NCI-H1105 treated with DMSO at 0.1 percent for 48 hours (cell line): ENCODE measurements around the gene ELL.

Experiments used
- DNase-seq: peaks from one replicate; lab custom pipeline; 2025; lab: John Stamatoyannopoulos, UW

The ELL gene

DNA sequence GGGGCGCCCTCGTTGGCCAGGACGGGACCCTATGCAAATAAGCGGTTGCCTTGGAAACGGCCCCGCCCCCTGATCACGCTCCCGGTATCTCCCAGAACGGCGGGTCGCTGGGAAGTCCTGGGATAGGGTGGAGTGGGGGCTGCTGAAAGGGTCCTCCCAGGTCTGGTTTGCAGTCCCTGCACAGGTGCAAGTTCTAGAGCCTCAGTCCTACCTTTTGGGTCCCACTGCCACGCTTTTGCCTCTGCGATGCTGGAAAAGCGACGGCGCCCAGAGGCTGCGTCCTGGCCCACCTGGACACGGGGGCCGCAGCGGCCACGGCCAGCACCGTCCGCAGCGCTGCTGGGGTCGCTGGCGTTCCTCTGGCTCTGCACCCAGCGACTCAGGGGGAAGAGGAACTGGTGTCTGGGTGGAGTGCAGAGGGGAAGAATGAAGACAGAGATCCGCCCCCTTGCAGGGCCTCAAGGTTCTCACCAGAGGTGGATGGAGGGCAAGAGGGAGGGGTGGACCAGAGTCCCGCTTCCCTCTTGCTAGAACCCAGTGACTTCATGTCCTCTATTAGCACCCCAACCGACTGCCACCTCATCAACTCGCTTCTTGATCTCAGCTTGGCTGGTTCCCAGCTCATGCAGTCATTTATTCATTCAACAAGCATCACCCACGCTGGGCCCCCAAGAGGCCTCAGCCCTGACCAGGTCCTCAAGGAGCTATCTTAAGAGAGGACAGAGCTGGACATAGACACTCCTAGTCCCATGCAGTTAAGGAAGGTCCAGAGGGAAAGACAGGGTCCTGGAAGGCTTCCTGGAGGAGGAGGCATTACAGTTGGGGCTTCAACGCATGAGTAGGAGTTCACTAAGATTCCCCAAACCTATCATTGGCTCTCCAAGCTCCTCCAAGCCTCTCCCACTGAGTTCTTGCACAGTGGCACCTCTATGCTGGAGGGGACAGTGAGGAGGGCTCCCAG is 124.3 kb downstream of the ELL start, which contains the start of gene LRRC25:
Gene LRRC25, minus strand, starts transcription at position 381 of the 961 bp plus-strand sequence. CDS start 659 bp downstream, outside the sequence.
- no peak for DNase-seq

DNA sequence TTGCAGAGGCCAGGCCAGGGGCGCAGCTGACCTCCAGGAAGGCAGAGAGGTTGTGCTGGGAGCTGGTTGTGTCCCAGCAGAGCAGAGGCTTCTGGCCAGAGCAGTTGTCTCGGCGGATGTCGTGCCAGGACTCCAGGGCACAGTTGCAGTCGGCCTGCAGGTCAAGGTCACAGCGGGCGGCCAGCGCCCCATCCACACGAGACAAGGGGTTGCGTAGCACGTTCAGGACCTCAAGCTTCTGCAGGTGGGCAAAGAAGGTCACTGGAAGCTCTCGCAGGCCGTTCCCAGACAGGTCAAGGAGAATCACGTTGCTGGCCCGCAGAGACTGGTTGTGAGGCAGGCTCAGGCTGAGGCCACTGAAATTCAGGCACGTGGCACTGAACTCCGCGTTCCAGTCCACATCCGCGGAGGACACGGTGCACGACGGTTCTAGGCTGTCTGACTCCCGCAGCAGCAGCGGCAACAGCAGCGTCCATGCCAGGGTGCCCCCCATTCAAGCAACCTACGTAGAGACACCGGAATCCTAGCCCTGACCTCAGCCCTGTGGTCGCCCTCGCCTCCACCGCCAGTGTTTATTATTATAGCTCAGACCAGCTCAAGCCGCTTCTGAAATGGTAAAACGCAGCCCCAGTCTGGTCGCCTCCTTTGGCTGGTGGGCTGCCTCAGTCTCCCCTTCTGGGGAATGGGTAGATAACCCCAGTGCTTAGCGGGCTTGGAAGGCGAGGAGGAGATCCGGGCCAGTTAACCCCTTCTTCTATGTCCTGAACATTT is 125.2 kb downstream of the ELL start:
- no peak for DNase-seq

- no peak for DNase-seq
Measured at GRCh38 chr19:18393836-18394235, 128.0 kb downstream of the ELL start.

GRCh38 chr19:18392926-18393325 is 128.9 kb downstream of the ELL start:
- DNase-seq = no peak
